Peyer's patch (tissue), 4 donors: Measurements from ENCODE around the gene LOXL3.
A peak's percentile ranks its signal among the peaks of the same experiment; 100 is the strongest.

Experiments used
- CTCF ChIP-seq, 6 experiments: fragments of 450-650 bp in 4 of 6; fragments of 200-600 bp in 2 of 6; sonication (generic) in 1 of 6; IDR thresholded peaks; one replicate each; pipeline ENCODE4 v1.5.1; 2017 to 2019; ENCODE audit warnings: antibody characterized with exemption in 6 of 6, mild to moderate bottlenecking in 3 of 6, moderate library complexity in 1 of 6
- POLR2A ChIP-seq, 2 donors: fragments of 450-650 bp; IDR thresholded peaks; one replicate each; pipeline ENCODE4 v1.5.1; 2017; ENCODE audit warnings: antibody characterized with exemption in 2 of 2, mild to moderate bottlenecking in 2 of 2, moderate library complexity in 2 of 2

DNA sequence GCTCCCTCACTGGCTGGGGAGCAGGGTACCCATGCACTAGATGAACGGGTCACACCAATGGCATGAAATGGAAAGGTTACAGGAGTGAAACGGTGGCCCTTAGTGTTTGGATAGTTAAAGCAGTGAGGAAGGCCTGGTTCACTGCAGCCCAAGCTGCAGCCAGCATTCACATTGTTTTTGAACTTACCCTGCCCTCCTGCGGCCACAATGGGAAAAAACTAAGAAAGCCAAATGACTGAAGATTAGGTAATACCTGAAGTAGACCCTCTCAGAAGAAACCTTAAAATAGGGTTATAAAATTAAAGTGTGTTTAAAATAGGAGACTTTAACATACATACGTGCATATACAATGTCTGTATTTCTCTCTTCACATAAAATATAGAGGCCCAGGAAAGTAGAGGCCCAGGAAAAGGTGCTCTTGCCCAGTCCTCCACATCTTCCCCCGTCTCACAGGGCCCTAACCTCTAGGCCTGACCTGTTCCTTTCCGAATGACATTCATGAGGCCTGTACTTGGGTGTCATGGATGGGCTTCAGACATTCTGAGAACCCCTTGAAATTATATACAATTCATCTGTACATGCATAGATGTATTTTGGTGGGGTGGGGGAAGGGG lies 34.0 kb upstream of the LOXL3 start:
- TF ChIP-seq CTCF (IDR thresholded peaks at IDR 0.05) (peak in 5 of 6 experiments; percentile 57 to 74 (median 72)), POLR2A (IDR thresholded peaks at IDR 0.05) (no peak)
